Keratinocyte (primary cell): ENCODE data around the gene DCN. TPM values are rescaled to one million over a fixed set of nuclear protein-coding genes. Genes with fewer than 3 reads are reported as not detected.

Experiments
- DNase-seq: peaks from one replicate; pipeline ENCODE4 v3.0.0-alpha.2; 2011; ENCODE audit warnings: low read depth, missing footprints, low spot score
- FAIRE-seq: peaks from 2 replicates; lab custom pipeline; 2011; peaks lifted over from hg19 to GRCh38; lab: Jason Lieb, UNC
- H2AFZ ChIP-seq: 2 replicates; pipeline ENCODE4 v1.6.0; 2012; ENCODE audit warnings: low read length, control low read depth, inconsistent platforms; ENCODE audit not compliant: control insufficient read depth
- H3K27ac ChIP-seq: 2 replicates; pipeline ENCODE4 v1.5.1; 2011; ENCODE audit warnings: low read length; ENCODE audit not compliant: control insufficient read depth, insufficient read depth
- H3K27me3 ChIP-seq: 3 replicates; pipeline ENCODE4 v1.6.0; 2011; ENCODE audit warnings: low read length; ENCODE audit not compliant: control insufficient read depth, insufficient read depth; ENCODE audit errors: extremely low read depth
- H3K36me3 ChIP-seq, 2 experiments: 2 replicates in 1 of 2; 3 replicates in 1 of 2; pipeline ENCODE4 v1.5.1; 2011; ENCODE audit warnings: low read length in 2 of 2, mild to moderate bottlenecking in 1 of 2; ENCODE audit not compliant: control insufficient read depth in 2 of 2, insufficient read depth in 2 of 2; ENCODE audit errors: extremely low read depth in 1 of 2
- H3K4me1 ChIP-seq: 3 replicates; pipeline ENCODE4 v1.5.1; 2011; ENCODE audit warnings: low read length; ENCODE audit not compliant: control insufficient read depth, insufficient read depth; ENCODE audit errors: extremely low read depth
- H3K4me2 ChIP-seq: 3 replicates; pipeline ENCODE4 v1.6.0; 2011; ENCODE audit warnings: low read depth, low read length; ENCODE audit not compliant: control insufficient read depth, insufficient read depth; ENCODE audit errors: extremely low read depth
- H3K4me3 ChIP-seq, 3 experiments: fragments of 200-600 bp in 1 of 3; sonication (generic) in 1 of 3; 2 replicates in 2 of 3; 3 replicates in 1 of 3; pipeline ENCODE4 v1.5.1; 2011 to 2016; ENCODE audit warnings: low read length in 3 of 3, mild to moderate bottlenecking in 3 of 3, control low read depth in 2 of 3, inconsistent platforms in 1 of 3, low read depth in 1 of 3, mixed read lengths in 1 of 3, mixed run types in 1 of 3, moderate library complexity in 1 of 3; ENCODE audit not compliant: control insufficient read depth in 2 of 3, insufficient read depth in 2 of 3; ENCODE audit errors: extremely low read depth in 1 of 3
- H3K79me2 ChIP-seq: 2 replicates; pipeline ENCODE4 v1.6.0; 2012; ENCODE audit warnings: low read length; ENCODE audit not compliant: control insufficient read depth, insufficient read depth
- H3K9ac ChIP-seq: 3 replicates; pipeline ENCODE4 v1.6.0; 2011; ENCODE audit warnings: low read length; ENCODE audit not compliant: control insufficient read depth, insufficient read depth; ENCODE audit errors: extremely low read depth
- H3K9me1 ChIP-seq: 3 replicates; pipeline ENCODE4 v1.6.0; 2011; ENCODE audit warnings: low read length; ENCODE audit not compliant: control insufficient read depth, insufficient read depth; ENCODE audit errors: extremely low read depth
- H3K9me3 ChIP-seq: 2 replicates; pipeline ENCODE4 v1.5.1; 2012; ENCODE audit warnings: low read depth, low read length; ENCODE audit not compliant: control insufficient read depth
- H4K20me1 ChIP-seq: 3 replicates; pipeline ENCODE4 v1.6.0; 2011; ENCODE audit warnings: low read length; ENCODE audit not compliant: control insufficient read depth, insufficient read depth; ENCODE audit errors: extremely low read depth
- EZH2 ChIP-seq: IDR thresholded peaks from one replicate; pipeline ENCODE4 v1.6.1; 2012; ENCODE audit warnings: inconsistent platforms, mild to moderate bottlenecking, low read length, moderate library complexity
- dilution Hi-C: fragments of 300-500 bp; cut with MboI; formaldehyde crosslinking; loops from one replicate; pipeline ENCODE4 v1.7.0; 2020; ENCODE audit warnings: low sequenced_read_pairs; ENCODE audit not compliant: extremely low pct_ligation_motif_present
- polyA plus RNA-seq, 5 experiments: library from polyadenylated mRNA; depleted of rRNA in 3 of 5; stranded (reverse) in 3 of 5; stranded (forward) in 1 of 5; unstranded in 1 of 5; fragments of >200 nt; gene quantifications; 1 replicate in 1 of 5; 2 replicates in 3 of 5; 3 replicates in 1 of 5; pipeline versions ENCODE4 v1.2.1 to v1.2.3, GENCODE V29; 2011 to 2012; ENCODE audit warnings: missing spikeins in 2 of 5, low read depth in 1 of 5, low replicate concordance in 1 of 5
- TF ChIP-seq, protein P1 (sequence below), 3 experiments: IDR thresholded peaks in 1 of 3; conservative IDR thresholded peaks in 1 of 3; optimal IDR thresholded peaks in 1 of 3; 2 replicates in 2 of 3; 3 replicates in 1 of 3; pipeline versions ENCODE3 to v1.5.1; 2011; ENCODE audit warnings: low read length in 3 of 3, mild to moderate bottlenecking in 3 of 3, moderate library complexity in 2 of 3, control low read depth in 1 of 3, inconsistent platforms in 1 of 3; ENCODE audit not compliant: insufficient read depth in 2 of 3; ENCODE audit errors: extremely low read depth in 1 of 3

Gene DCN
- polyA plus RNA-seq, 1 donor (not counting 4 experiments of a cell fraction or from before 2014, with no cell fraction given): 2.5 TPM

DNA sequence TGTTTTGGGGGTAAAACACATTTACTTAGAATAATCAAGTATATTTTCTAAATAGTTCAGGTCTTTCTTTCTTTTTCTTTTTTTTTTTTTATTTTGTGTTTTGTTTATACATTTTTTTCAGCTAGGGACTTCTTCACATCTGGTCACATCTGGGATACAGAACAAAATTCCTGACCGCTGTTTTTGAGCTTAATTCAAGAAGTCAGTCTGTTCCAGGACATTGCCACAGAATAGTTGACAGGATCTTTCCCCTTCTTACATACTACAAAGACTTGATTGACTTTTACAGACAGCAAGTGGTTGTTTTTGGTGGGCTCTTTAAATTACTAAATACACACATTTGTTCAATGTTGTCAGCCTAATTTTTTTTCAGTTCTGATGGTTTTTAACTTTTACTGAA, 41.8 kb upstream of the DCN start:
- peaks cover 13% of the 10 kb centered on the region for H3K4me1 ChIP-seq
- dilution Hi-C loops: no loop called here
- TF ChIP-seq, protein P1, sequence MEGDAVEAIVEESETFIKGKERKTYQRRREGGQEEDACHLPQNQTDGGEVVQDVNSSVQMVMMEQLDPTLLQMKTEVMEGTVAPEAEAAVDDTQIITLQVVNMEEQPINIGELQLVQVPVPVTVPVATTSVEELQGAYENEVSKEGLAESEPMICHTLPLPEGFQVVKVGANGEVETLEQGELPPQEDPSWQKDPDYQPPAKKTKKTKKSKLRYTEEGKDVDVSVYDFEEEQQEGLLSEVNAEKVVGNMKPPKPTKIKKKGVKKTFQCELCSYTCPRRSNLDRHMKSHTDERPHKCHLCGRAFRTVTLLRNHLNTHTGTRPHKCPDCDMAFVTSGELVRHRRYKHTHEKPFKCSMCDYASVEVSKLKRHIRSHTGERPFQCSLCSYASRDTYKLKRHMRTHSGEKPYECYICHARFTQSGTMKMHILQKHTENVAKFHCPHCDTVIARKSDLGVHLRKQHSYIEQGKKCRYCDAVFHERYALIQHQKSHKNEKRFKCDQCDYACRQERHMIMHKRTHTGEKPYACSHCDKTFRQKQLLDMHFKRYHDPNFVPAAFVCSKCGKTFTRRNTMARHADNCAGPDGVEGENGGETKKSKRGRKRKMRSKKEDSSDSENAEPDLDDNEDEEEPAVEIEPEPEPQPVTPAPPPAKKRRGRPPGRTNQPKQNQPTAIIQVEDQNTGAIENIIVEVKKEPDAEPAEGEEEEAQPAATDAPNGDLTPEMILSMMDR (optimal IDR thresholded peaks at IDR 0.05 in 1 of 3, IDR thresholded peaks at IDR 0.05 in 1 of 3, conservative IDR thresholded peaks at IDR 0.05 in 1 of 3; ENCODE audit: extremely low read depth in 1 of 3, insufficient read depth in 2 of 3, low read length in 3 of 3): no peak
- TF ChIP-seq EZH2: no peak
- no peak overlapping the region for H3K4me2 ChIP-seq
- H4K20me1 ChIP-seq: no peaks in the 10 kb centered on the region
- no peak overlapping the region for H2AFZ ChIP-seq
- DNase-seq: no peak
- no peaks in the 10 kb centered on the region for H3K9me3 ChIP-seq
- H3K9me1 ChIP-seq: no peaks in the 10 kb centered on the region
- no peak for FAIRE-seq
- no peak overlapping the region for H3K4me3 ChIP-seq
- H3K79me2 ChIP-seq: no peaks in the 10 kb centered on the region
- H3K27me3 ChIP-seq: no peaks in the 10 kb centered on the region
- H3K27ac ChIP-seq: no peak overlapping the region
- H3K9ac ChIP-seq: no peak overlapping the region
- H3K36me3 ChIP-seq: no peaks in the 10 kb centered on the region

DNA sequence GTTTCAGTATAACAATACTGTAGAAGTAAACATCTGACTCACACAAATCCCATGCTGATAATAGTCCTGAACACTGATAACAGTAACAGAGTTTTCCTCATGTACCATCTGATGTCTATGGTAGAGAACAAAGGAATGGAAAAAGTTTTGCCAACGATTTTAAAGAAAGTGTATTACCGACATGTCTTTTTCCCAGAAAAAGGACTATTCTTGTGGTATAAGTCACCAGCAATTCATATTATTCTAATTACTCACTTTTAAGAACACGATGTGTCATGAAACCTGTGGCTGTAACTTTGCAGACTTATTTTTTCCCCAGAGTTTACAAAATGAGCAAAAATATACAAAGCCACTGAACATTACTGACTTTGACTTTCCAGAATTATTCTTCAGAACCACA, 40.1 kb upstream of the DCN start:
- Histone ChIP-seq H2AFZ (no peak overlapping the region), H3K36me3 (no peaks in the 10 kb centered on the region), H3K27ac (no peak overlapping the region), H4K20me1 (no peaks in the 10 kb centered on the region), H3K79me2 (no peaks in the 10 kb centered on the region), H3K4me3 (no peak overlapping the region), H3K4me2 (no peak overlapping the region), H3K9me3 (no peaks in the 10 kb centered on the region), H3K9ac (no peak overlapping the region), H3K9me1 (no peaks in the 10 kb centered on the region), H3K27me3 (no peaks in the 10 kb centered on the region), H3K4me1 (peaks cover 8% of the 10 kb centered on the region)
- TF ChIP-seq, protein P1 (optimal IDR thresholded peaks at IDR 0.05 in 1 of 3, IDR thresholded peaks at IDR 0.05 in 1 of 3, conservative IDR thresholded peaks at IDR 0.05 in 1 of 3; ENCODE audit: extremely low read depth in 1 of 3, insufficient read depth in 2 of 3, low read length in 3 of 3): no peak
- no peak for TF ChIP-seq EZH2
- FAIRE-seq: no peak
- no peak for DNase-seq
- dilution Hi-C loops: no loop called here
